HEK293 (cell line): ENCODE measurements around the gene HOXC5.

Source experiments
- HOXC10 ChIP-seq: sonication (generic); formaldehyde crosslinking; IDR thresholded peaks from 2 replicates; pipeline ENCODE4 v1.8.1; 2023; ENCODE audit warnings: mild to moderate bottlenecking, missing genetic modification reagents
- HOXD13 ChIP-seq: sonication (generic); formaldehyde crosslinking; IDR thresholded peaks from 2 replicates; pipeline ENCODE4 v1.8.0; 2022; ENCODE audit warnings: missing genetic modification reagents, borderline replicate concordance
- KLF1 ChIP-seq: fragments of 450-650 bp; formaldehyde crosslinking; IDR thresholded peaks from 2 replicates; pipeline ENCODE4 v1.5.1; 2016; ENCODE audit warnings: missing biosample characterization, missing genetic modification characterization
- MZF1 ChIP-seq: fragments of 450-650 bp; formaldehyde crosslinking; IDR thresholded peaks from 2 replicates; pipeline ENCODE4 v1.5.1; 2017; ENCODE audit warnings: missing biosample characterization, missing genetic modification characterization, borderline replicate concordance
- SCRT1 ChIP-seq: fragments of 450-650 bp; formaldehyde crosslinking; IDR thresholded peaks from 2 replicates; pipeline ENCODE4 v1.5.1; 2016; ENCODE audit warnings: missing biosample characterization, missing genetic modification characterization, borderline replicate concordance
- SP3 ChIP-seq: fragments of 450-650 bp; formaldehyde crosslinking; IDR thresholded peaks from 2 replicates; pipeline ENCODE4 v1.5.1; 2016; ENCODE audit warnings: missing biosample characterization, missing genetic modification characterization
- YY1 ChIP-seq: fragments of 450-650 bp; formaldehyde crosslinking; IDR thresholded peaks from 2 replicates; pipeline ENCODE4 v1.5.1; 2018; ENCODE audit warnings: missing biosample characterization, missing genetic modification characterization
- YY2 ChIP-seq: fragments of 450-650 bp; formaldehyde crosslinking; IDR thresholded peaks from 2 replicates; pipeline ENCODE4 v1.5.1; 2016; ENCODE audit warnings: missing biosample characterization, missing genetic modification characterization
- ZNF2 ChIP-seq: fragments of 450-650 bp; formaldehyde crosslinking; IDR thresholded peaks from 2 replicates; pipeline ENCODE4 v1.5.1; 2016; ENCODE audit warnings: missing biosample characterization, missing genetic modification characterization
- ZNF211 ChIP-seq: fragments of 450-650 bp; formaldehyde crosslinking; IDR thresholded peaks from 2 replicates; pipeline ENCODE4 v1.5.1; 2016; ENCODE audit warnings: low read depth, missing biosample characterization, missing genetic modification characterization
- ZNF248 ChIP-seq: fragments of 450-650 bp; formaldehyde crosslinking; IDR thresholded peaks from 2 replicates; pipeline ENCODE4 v1.5.1; 2017; ENCODE audit warnings: missing biosample characterization, missing genetic modification characterization
- ZNF274 ChIP-seq, 2 experiments: fragments of 200-500 bp in 1 of 2; fragments of 450-650 bp in 1 of 2; sonication (Bioruptor generic) in 1 of 2; formaldehyde crosslinking in 1 of 2; IDR thresholded peaks; 2 replicates each; pipeline versions ENCODE4 v1.5.1 to v1.6.1; 2014 to 2016; ENCODE audit warnings: borderline replicate concordance in 1 of 2, inconsistent platforms in 1 of 2, low read length in 1 of 2, missing biosample characterization in 1 of 2, missing genetic modification characterization in 1 of 2
- ZNF426 ChIP-seq: fragments of 450-650 bp; formaldehyde crosslinking; IDR thresholded peaks from 2 replicates; pipeline ENCODE4 v1.5.1; 2017; ENCODE audit warnings: missing biosample characterization, missing genetic modification characterization, mild to moderate bottlenecking, inconsistent platforms, moderate library complexity
- ZNF529 ChIP-seq: fragments of 450-650 bp; formaldehyde crosslinking; IDR thresholded peaks from 2 replicates; pipeline ENCODE4 v1.5.1; 2017; ENCODE audit warnings: missing genetic modification characterization, missing biosample characterization; ENCODE audit not compliant: insufficient replicate concordance
- ZNF558 ChIP-seq: fragments of 450-650 bp; formaldehyde crosslinking; IDR thresholded peaks from 2 replicates; pipeline ENCODE4 v1.5.1; 2016; ENCODE audit warnings: missing biosample characterization, missing genetic modification characterization
- ZNF621 ChIP-seq: fragments of 450-650 bp; formaldehyde crosslinking; IDR thresholded peaks from 2 replicates; pipeline ENCODE4 v1.5.1; 2017; ENCODE audit warnings: missing biosample characterization, missing genetic modification characterization
- ZNF629 ChIP-seq: fragments of 450-650 bp; formaldehyde crosslinking; IDR thresholded peaks from 2 replicates; pipeline ENCODE4 v1.5.1; 2017; ENCODE audit warnings: missing biosample characterization, missing genetic modification characterization
- ZNF701 ChIP-seq: fragments of 450-650 bp; formaldehyde crosslinking; IDR thresholded peaks from 2 replicates; pipeline ENCODE4 v1.5.1; 2016; ENCODE audit warnings: missing biosample characterization, missing genetic modification characterization
- ZNF76 ChIP-seq: fragments of 450-650 bp; formaldehyde crosslinking; IDR thresholded peaks from 2 replicates; pipeline ENCODE4; 2016; ENCODE audit warnings: low read depth, missing biosample characterization, missing genetic modification characterization, borderline replicate concordance
- ZNF785 ChIP-seq: fragments of 450-650 bp; formaldehyde crosslinking; IDR thresholded peaks from 2 replicates; pipeline ENCODE4 v1.5.1; 2016; ENCODE audit warnings: missing biosample characterization, missing genetic modification characterization
- ZNF830 ChIP-seq: fragments of 450-650 bp; IDR thresholded peaks from 2 replicates; pipeline ENCODE4 v1.5.0; 2018; ENCODE audit warnings: missing biosample characterization, missing genetic modification characterization, low read depth, mild to moderate bottlenecking, moderate library complexity
- TF ChIP-seq, protein P1 (sequence below): fragments of 450-650 bp; formaldehyde crosslinking; IDR thresholded peaks from 2 replicates; pipeline ENCODE4 v1.5.1; 2016; ENCODE audit warnings: missing biosample characterization, missing genetic modification characterization
- TF ChIP-seq, protein P2 (sequence below): fragments of 450-650 bp; formaldehyde crosslinking; IDR thresholded peaks from 2 replicates; pipeline ENCODE4 v1.5.1; 2016; ENCODE audit warnings: missing biosample characterization, missing genetic modification characterization
- TF ChIP-seq, protein P3 (sequence below): fragments of 450-650 bp; formaldehyde crosslinking; IDR thresholded peaks from 2 replicates; pipeline ENCODE4 v1.5.1; 2017; ENCODE audit warnings: missing biosample characterization, missing genetic modification characterization
- TF ChIP-seq, protein P4 (sequence below): fragments of 450-650 bp; formaldehyde crosslinking; IDR thresholded peaks from 2 replicates; pipeline ENCODE4 v1.5.1; 2016; ENCODE audit warnings: missing biosample characterization, missing genetic modification characterization
- TF ChIP-seq, protein P5 (sequence below): fragments of 450-650 bp; formaldehyde crosslinking; IDR thresholded peaks from 2 replicates; pipeline ENCODE4 v1.5.1; 2016; ENCODE audit warnings: missing biosample characterization, missing genetic modification characterization
- TF ChIP-seq, protein P6 (sequence below): fragments of 450-650 bp; formaldehyde crosslinking; IDR thresholded peaks from 2 replicates; pipeline ENCODE4 v1.5.1; 2016; ENCODE audit warnings: missing biosample characterization, missing genetic modification characterization

HOXC5 gene

DNA sequence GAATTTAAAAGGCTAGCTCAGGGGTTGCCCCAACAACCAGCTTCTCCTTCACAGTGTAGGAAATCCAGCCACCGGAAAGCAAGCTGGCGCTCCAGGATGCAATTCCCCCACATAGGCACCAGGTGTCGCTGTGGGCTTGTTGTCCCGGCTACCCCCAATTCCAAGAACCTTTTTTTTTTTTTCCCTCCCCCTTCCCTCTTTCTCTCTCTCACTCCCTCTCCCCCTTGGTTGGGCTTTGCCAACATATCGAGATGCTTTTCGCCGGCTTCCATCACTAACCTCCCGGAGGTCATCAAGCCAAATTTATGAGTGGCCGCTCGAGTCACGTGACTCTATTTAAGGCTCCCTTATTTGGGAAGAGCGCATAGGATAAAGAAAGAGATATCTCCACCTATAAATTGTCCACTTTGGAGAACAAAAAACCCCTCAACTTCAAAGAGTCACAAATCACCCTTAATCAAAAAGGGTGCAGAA is at the start of gene HOXC5 (continued):
- TF ChIP-seq, protein P1, sequence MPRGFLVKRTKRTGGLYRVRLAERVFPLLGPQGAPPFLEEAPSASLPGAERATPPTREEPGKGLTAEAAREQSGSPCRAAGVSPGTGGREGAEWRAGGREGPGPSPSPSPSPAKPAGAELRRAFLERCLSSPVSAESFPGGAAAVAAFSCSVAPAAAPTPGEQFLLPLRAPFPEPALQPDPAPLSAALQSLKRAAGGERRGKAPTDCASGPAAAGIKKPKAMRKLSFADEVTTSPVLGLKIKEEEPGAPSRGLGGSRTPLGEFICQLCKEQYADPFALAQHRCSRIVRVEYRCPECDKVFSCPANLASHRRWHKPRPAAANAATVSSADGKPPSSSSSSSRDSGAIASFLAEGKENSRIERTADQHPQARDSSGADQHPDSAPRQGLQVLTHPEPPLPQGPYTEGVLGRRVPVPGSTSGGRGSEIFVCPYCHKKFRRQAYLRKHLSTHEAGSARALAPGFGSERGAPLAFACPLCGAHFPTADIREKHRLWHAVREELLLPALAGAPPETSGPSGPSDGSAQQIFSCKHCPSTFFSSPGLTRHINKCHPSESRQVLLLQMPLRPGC (tag by site-specific recombination) = peak; percentile 94
- TF ChIP-seq ZNF274 (IDR thresholded peaks at IDR 0.05; ENCODE audit: low read length) (no peak), ZNF274 (tag by site-specific recombination; IDR thresholded peaks at IDR 0.05; ENCODE audit: borderline replicate concordance) (no peak), ZNF558 (tag by site-specific recombination) (peak; percentile 68), YY2 (tag by site-specific recombination) (no peak), ZNF2 (tag by site-specific recombination) (peak; percentile 100), HOXD13 (CRISPR knock-in tag) (no peak), ZNF629 (peak; percentile 92), ZNF211 (tag by site-specific recombination) (no peak), ZNF529 (tag by site-specific recombination) (no peak), SP3 (tag by site-specific recombination) (peak; percentile 70), ZNF426 (tag by site-specific recombination) (no peak), SCRT1 (tag by site-specific recombination) (no peak), MZF1 (tag by site-specific recombination) (peak; percentile 95), ZNF785 (no peak), ZNF830 (tag by site-specific recombination) (no peak), ZNF701 (tag by site-specific recombination) (no peak), ZNF248 (tag by site-specific recombination) (no peak), YY1 (tag by site-specific recombination) (0 out of 2 replicates have a peak, but pooled peaks have one; percentile 10), KLF1 (tag by site-specific recombination) (peak; percentile 71), HOXC10 (no peak), ZNF621 (tag by site-specific recombination) (no peak), ZNF76 (tag by site-specific recombination) (peak; percentile 84)
- TF ChIP-seq, protein P2, sequence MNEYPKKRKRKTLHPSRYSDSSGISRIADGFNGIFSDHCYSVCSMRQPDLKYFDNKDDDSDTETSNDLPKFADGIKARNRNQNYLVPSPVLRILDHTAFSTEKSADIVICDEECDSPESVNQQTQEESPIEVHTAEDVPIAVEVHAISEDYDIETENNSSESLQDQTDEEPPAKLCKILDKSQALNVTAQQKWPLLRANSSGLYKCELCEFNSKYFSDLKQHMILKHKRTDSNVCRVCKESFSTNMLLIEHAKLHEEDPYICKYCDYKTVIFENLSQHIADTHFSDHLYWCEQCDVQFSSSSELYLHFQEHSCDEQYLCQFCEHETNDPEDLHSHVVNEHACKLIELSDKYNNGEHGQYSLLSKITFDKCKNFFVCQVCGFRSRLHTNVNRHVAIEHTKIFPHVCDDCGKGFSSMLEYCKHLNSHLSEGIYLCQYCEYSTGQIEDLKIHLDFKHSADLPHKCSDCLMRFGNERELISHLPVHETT (tag by site-specific recombination) = peak; percentile 98
- TF ChIP-seq, protein P3, sequence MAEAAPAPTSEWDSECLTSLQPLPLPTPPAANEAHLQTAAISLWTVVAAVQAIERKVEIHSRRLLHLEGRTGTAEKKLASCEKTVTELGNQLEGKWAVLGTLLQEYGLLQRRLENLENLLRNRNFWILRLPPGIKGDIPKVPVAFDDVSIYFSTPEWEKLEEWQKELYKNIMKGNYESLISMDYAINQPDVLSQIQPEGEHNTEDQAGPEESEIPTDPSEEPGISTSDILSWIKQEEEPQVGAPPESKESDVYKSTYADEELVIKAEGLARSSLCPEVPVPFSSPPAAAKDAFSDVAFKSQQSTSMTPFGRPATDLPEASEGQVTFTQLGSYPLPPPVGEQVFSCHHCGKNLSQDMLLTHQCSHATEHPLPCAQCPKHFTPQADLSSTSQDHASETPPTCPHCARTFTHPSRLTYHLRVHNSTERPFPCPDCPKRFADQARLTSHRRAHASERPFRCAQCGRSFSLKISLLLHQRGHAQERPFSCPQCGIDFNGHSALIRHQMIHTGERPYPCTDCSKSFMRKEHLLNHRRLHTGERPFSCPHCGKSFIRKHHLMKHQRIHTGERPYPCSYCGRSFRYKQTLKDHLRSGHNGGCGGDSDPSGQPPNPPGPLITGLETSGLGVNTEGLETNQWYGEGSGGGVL (tag by site-specific recombination) = peak; percentile 96
- TF ChIP-seq, protein P4, sequence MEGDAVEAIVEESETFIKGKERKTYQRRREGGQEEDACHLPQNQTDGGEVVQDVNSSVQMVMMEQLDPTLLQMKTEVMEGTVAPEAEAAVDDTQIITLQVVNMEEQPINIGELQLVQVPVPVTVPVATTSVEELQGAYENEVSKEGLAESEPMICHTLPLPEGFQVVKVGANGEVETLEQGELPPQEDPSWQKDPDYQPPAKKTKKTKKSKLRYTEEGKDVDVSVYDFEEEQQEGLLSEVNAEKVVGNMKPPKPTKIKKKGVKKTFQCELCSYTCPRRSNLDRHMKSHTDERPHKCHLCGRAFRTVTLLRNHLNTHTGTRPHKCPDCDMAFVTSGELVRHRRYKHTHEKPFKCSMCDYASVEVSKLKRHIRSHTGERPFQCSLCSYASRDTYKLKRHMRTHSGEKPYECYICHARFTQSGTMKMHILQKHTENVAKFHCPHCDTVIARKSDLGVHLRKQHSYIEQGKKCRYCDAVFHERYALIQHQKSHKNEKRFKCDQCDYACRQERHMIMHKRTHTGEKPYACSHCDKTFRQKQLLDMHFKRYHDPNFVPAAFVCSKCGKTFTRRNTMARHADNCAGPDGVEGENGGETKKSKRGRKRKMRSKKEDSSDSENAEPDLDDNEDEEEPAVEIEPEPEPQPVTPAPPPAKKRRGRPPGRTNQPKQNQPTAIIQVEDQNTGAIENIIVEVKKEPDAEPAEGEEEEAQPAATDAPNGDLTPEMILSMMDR (tag by site-specific recombination) = peak; percentile 99
- TF ChIP-seq, protein P5, sequence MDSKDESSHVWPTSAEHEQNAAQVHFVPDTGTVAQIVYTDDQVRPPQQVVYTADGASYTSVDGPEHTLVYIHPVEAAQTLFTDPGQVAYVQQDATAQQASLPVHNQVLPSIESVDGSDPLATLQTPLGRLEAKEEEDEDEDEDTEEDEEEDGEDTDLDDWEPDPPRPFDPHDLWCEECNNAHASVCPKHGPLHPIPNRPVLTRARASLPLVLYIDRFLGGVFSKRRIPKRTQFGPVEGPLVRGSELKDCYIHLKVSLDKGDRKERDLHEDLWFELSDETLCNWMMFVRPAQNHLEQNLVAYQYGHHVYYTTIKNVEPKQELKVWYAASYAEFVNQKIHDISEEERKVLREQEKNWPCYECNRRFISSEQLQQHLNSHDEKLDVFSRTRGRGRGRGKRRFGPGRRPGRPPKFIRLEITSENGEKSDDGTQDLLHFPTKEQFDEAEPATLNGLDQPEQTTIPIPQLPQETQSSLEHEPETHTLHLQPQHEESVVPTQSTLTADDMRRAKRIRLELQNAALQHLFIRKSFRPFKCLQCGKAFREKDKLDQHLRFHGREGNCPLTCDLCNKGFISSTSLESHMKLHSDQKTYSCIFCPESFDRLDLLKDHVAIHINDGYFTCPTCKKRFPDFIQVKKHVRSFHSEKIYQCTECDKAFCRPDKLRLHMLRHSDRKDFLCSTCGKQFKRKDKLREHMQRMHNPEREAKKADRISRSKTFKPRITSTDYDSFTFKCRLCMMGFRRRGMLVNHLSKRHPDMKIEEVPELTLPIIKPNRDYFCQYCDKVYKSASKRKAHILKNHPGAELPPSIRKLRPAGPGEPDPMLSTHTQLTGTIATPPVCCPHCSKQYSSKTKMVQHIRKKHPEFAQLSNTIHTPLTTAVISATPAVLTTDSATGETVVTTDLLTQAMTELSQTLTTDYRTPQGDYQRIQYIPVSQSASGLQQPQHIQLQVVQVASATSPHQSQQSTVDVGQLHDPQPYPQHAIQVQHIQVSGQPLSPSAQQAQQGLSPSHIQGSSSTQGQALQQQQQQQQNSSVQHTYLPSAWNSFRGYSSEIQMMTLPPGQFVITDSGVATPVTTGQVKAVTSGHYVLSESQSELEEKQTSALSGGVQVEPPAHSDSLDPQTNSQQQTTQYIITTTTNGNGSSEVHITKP = peak; percentile 96
- TF ChIP-seq, protein P6, sequence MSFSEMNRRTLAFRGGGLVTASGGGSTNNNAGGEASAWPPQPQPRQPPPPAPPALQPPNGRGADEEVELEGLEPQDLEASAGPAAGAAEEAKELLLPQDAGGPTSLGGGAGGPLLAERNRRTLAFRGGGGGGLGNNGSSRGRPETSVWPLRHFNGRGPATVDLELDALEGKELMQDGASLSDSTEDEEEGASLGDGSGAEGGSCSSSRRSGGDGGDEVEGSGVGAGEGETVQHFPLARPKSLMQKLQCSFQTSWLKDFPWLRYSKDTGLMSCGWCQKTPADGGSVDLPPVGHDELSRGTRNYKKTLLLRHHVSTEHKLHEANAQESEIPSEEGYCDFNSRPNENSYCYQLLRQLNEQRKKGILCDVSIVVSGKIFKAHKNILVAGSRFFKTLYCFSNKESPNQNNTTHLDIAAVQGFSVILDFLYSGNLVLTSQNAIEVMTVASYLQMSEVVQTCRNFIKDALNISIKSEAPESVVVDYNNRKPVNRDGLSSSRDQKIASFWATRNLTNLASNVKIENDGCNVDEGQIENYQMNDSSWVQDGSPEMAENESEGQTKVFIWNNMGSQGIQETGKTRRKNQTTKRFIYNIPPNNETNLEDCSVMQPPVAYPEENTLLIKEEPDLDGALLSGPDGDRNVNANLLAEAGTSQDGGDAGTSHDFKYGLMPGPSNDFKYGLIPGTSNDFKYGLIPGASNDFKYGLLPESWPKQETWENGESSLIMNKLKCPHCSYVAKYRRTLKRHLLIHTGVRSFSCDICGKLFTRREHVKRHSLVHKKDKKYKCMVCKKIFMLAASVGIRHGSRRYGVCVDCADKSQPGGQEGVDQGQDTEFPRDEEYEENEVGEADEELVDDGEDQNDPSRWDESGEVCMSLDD (tag by site-specific recombination) = peak; percentile 98
